Left cardiac atrium (tissue), 4 donors: Measurements from ENCODE around the gene OR4M1. TPM values are rescaled to one million over a fixed set of nuclear protein-coding genes. Genes with fewer than 3 reads are reported as not detected.
"Not testable (repeated sequence)": the region's sequence is repeated elsewhere in the genome, so short reads cannot be mapped to it uniquely, and the experiment has no call there.

Source experiments
- ATAC-seq, 2 donors: fragments of 200-7000 bp; cut with Tn5 transposase; one replicate each; pipeline ENCODE4 v1.9.1; 2020; ENCODE audit warnings: mild to moderate bottlenecking in 2 of 2, moderate library complexity in 2 of 2
- DNase-seq: peaks from one replicate; pipeline ENCODE4 v3.0.0-alpha.2; 2020
- intact Hi-C, 2 donors: fragments of 100-400 bp; cut with DNase I; formaldehyde crosslinking; loops; one replicate each; pipeline versions ENCODE4 v1.14.1 to v1.15.1; 2022 to 2023
- total RNA-seq, 2 donors: library from RNA; stranded (reverse); fragmentation: NEBNext Ultra II Directional; extraction: Animal tissue kit (Norgen Biotek cat#: 25700); gene quantifications; one replicate each; pipeline ENCODE4 v1.2.1, GENCODE V29; 2021
- donor health status: DM: no; HTN: yes; CAD: no.
- donor health status: DM: no; HTN: yes; CAD: no; lungs with severe emphysema.
- donor health status: DM: yes; HTN: yes; CAD: no.
- donor health status: Dilated cardiomyopathy.

The OR4M1 gene
- total RNA-seq, 2 donors from 2014 or later, result not detected

GRCh38 chr14:19813171-19813920 is 40.0 kb downstream of the OR4M1 start:
- intact Hi-C loops, ATAC-seq, DNase-seq: not testable (repeated sequence)

GRCh38 chr14:19819879-19820278 is 46.6 kb downstream of the OR4M1 start:
- DNase-seq, ATAC-seq, intact Hi-C loops: not testable (repeated sequence)

GRCh38 chr14:19821016-19821415 is 47.7 kb downstream of the OR4M1 start:
- DNase-seq, ATAC-seq, intact Hi-C loops: not testable (repeated sequence)

- ATAC-seq (peak in 1 of 2 donors; percentile 65), DNase-seq (no peak)
- intact Hi-C loops, result no loop called here
Measured at GRCh38 chr14:19823178-19823577, 49.9 kb downstream of the OR4M1 start.

- DNase-seq, result no peak
- peak in 1 of 2 donors; percentile 98 for ATAC-seq
- intact Hi-C loops, result no loop called here
Measured at GRCh38 chr14:19823765-19824164, 50.5 kb downstream of the OR4M1 start.

GRCh38 chr14:19827626-19828244 is 54.4 kb downstream of the OR4M1 start:
- DNase-seq, ATAC-seq, intact Hi-C loops: not testable (repeated sequence)

- DNase-seq, result no peak
- intact Hi-C loops, result no loop called here
- no peak for ATAC-seq
Measured at GRCh38 chr14:19828314-19828713, 55.0 kb downstream of the OR4M1 start.

Other genes with a start within 250 kb of the OR4M1 start
- gene OR11H2, start 59.6 kb upstream of the OR4M1 start, total RNA-seq, result not detected
- not detected for gene OR4Q3, start 29.9 kb upstream of the OR4M1 start, total RNA-seq
- gene OR4N2, start 30.3 kb downstream of the OR4M1 start, total RNA-seq, result not detected
- gene OR4K2, start 101.6 kb downstream of the OR4M1 start, total RNA-seq, result not detected
- gene OR4K5, start 147.1 kb downstream of the OR4M1 start, total RNA-seq, result not detected
- not detected for gene OR4K1, start 157.4 kb downstream of the OR4M1 start, total RNA-seq
- gene OR4K15, start 202.1 kb downstream of the OR4M1 start, total RNA-seq, result not detected
- gene OR4Q2, start 228.7 kb downstream of the OR4M1 start, total RNA-seq, result not detected
- not detected for gene OR4K14, start 245.8 kb downstream of the OR4M1 start, total RNA-seq